GM23338 (cell line): ENCODE data around the gene MT1H.

Experiments used
- CTCF ChIP-seq, 2 experiments: fragments of 200-600 bp in 1 of 2; sonication (generic) in 1 of 2; conservative IDR thresholded peaks; 2 replicates each; pipeline versions ENCODE4 v1.5.1 to v1.6.1; 2016 to 2017; ENCODE audit warnings: antibody characterized with exemption in 2 of 2, low read depth in 2 of 2, mild to moderate bottlenecking in 2 of 2, moderate library complexity in 1 of 2
- EZH2 ChIP-seq: fragments of 200-600 bp; sonication (generic); IDR thresholded peaks from one replicate; pipeline ENCODE4 v1.8.0; 2017; ENCODE audit warnings: antibody characterized with exemption, mild to moderate bottlenecking, low read depth; ENCODE audit not compliant: unreplicated experiment
- EZH2phosphoT487 ChIP-seq: fragments of 200-600 bp; sonication (generic); IDR thresholded peaks from one replicate; pipeline ENCODE4 v1.8.1; 2018; ENCODE audit warnings: antibody characterized with exemption; ENCODE audit not compliant: unreplicated experiment
- JUNB ChIP-seq: IDR thresholded peaks from one replicate; pipeline ENCODE4 v1.6.1; 2016; ENCODE audit warnings: antibody characterized with exemption; ENCODE audit not compliant: unreplicated experiment
- ZNF462 ChIP-seq: fragments of 250-450 bp; sonication (Bioruptor Pico); IDR thresholded peaks from 2 replicates; pipeline ENCODE4 v1.5.0; 2020; ENCODE audit warnings: mild to moderate bottlenecking, moderate library complexity

DNA sequence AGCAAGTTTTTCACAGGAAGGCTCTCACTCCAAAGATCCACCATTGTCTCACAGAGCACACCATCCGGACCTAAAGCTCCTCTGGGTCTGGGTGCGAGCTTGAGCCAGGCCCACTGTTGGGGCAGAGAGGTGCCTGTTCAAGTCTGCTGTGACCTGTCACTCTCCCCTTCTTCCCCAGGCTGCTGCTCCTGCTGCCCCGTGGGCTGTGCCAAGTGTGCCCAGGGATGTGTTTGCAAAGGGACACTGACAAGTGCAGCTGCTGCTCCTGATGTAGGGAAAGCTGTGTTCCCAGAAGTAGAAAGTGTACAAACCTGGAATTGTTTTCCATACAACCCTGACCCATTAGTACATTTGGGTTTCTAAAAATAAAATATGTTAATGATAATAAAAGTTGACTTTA, 7.9 kb downstream of the MT1H start:
- TF ChIP-seq CTCF (conservative IDR thresholded peaks at IDR 0.05; ENCODE audit: low read depth in 2 of 2), result no peak
- TF ChIP-seq ZNF462 (CRISPR knock-in tag), result no peak
- no peak for TF ChIP-seq JUNB
- no peak for TF ChIP-seq EZH2
- no peak for TF ChIP-seq EZH2phosphoT487
